ENCODE data around the gene TEAD4. TPM values are rescaled to one million over a fixed set of nuclear protein-coding genes. Genes with fewer than 3 reads are reported as not detected.

Gene TEAD4
- total RNA-seq, 1 donor, result 22.0 TPM

DNA sequence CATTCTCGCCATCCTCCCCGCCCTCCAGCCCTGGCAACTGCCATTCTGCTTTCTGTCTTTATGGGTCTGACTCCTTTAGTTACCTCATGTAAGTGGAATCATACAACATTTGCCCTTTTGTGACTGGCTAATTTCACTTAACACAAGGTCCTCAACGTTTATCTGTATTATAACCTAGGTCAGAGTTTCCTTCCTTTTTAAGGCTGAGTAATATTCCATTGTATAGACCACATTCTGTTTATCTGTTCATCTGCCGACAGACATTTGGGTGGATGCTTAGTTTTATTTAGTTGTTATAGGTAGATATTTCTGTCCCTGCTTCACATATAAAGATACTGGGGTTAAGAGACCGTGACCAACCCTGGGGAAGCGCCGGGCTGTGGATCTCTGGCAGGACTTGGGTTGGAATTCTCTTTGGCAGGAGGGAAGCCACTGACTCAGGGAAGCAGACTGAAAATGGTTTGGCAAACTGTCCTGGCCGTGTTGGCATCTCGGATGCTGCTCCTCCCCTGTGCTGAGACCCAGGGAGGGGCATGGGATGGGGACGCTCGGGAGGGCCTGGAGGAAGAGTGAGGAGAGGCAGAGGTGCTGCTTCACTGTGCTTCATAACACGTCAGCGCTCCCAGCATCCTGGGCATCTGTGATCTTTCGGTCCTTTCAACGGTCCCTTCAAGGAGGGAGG, 38.9 kb downstream of the TEAD4 start:
- TF ChIP-seq, protein P1, sequence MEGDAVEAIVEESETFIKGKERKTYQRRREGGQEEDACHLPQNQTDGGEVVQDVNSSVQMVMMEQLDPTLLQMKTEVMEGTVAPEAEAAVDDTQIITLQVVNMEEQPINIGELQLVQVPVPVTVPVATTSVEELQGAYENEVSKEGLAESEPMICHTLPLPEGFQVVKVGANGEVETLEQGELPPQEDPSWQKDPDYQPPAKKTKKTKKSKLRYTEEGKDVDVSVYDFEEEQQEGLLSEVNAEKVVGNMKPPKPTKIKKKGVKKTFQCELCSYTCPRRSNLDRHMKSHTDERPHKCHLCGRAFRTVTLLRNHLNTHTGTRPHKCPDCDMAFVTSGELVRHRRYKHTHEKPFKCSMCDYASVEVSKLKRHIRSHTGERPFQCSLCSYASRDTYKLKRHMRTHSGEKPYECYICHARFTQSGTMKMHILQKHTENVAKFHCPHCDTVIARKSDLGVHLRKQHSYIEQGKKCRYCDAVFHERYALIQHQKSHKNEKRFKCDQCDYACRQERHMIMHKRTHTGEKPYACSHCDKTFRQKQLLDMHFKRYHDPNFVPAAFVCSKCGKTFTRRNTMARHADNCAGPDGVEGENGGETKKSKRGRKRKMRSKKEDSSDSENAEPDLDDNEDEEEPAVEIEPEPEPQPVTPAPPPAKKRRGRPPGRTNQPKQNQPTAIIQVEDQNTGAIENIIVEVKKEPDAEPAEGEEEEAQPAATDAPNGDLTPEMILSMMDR (IDR thresholded peaks at IDR 0.05; ENCODE audit: insufficient read depth, low read depth, low read length), result no peak
- DNase-seq (ENCODE audit: low read depth), result no peak
- no peak overlapping the region for H3K4me3 ChIP-seq (ENCODE audit: low read depth, low read length)

DNA sequence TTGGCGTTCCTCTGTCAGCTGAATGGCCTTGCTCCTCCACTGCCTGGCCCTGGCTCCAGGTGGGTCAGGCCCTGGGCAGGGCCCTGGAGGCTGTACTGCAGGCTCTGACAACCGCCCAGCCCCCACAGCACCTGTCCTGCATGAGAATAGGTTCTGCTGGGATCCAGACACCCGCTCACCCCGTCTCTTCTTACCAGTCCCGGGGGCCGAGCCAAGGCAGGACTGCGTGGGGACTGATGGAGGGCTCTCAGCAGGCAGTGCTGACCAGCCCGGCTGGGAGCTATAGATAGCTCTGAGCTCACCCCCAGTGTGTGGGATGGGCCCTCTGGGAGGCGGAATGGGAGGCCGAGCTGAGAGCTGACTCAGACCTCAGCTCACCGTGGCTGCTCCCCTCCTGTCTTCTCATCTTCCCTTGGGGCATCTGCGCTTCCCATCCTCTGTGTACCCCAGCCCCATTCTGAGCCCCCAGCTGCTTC, 39.6 kb downstream of the TEAD4 start:
- H3K4me3 ChIP-seq (ENCODE audit: low read depth, low read length), result no peak overlapping the region
- TF ChIP-seq, protein P1 (IDR thresholded peaks at IDR 0.05; ENCODE audit: insufficient read depth, low read depth, low read length), result no peak
- DNase-seq (ENCODE audit: low read depth), result peak; percentile 71

DNA sequence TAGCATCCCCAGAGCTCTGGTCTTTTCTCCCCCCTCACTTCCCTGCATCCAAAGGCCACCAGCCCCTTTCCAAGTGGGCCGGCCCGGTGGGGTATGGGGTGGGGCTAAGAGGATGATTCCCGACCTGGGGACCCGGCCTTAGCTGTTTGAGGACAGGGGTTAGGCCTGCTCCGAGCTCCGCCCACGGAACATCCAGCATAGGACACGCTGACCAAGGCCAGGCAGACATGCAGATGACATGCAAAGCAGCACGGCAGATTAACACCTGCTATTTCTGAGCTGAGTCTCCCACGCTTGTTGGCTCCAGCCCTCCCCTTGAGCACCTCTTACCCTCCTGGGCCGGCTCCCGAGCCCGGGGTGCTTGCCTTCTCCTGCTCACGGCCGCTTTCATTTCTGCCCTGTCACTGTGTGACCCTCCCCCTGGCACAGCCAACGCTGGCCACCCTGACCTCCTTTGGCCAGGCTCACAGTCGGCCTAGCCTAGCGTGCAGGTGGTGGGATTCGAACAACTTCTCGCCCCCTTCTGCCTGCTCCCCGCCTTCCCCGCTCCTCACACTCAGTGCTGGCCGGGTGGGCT, 40.2 kb downstream of the TEAD4 start:
- H3K4me3 ChIP-seq (ENCODE audit: low read depth, low read length), result no peak overlapping the region
- DNase-seq (ENCODE audit: low read depth), result no peak
- TF ChIP-seq, protein P1 (IDR thresholded peaks at IDR 0.05; ENCODE audit: insufficient read depth, low read depth, low read length), result no peak

- no peak overlapping the region for H3K4me3 ChIP-seq (ENCODE audit: low read depth, low read length)
- TF ChIP-seq, protein P1 (IDR thresholded peaks at IDR 0.05; ENCODE audit: insufficient read depth, low read depth, low read length), result peak; percentile 13
- DNase-seq (ENCODE audit: low read depth), result no peak
Measured at GRCh38 chr12:3000548-3001275, 41.5 kb downstream of the TEAD4 start.

DNA sequence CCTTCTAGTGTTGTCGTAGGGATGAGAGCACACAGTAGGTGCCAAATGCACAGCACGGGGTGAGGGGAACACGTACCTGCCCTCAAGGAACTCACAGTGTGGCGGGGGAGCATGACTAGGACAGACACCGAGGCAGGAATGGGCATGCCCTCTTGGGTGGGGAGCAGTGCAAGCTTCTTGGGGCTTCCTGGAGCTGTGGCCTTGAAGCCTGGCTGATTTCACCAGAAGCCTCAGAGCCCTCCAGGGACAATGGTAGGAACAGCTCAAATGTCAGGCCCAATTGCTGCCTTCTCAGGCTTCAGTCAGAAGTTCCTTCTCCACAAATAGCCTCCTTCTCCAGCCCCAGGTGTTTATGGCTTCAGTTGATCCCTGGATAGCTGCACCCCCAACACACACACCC, 43.4 kb downstream of the TEAD4 start:
- no peak overlapping the region for H3K4me3 ChIP-seq (ENCODE audit: low read depth, low read length)
- DNase-seq (ENCODE audit: low read depth), result no peak
- TF ChIP-seq, protein P1 (IDR thresholded peaks at IDR 0.05; ENCODE audit: insufficient read depth, low read depth, low read length), result no peak

GRCh38 chr12:3003357-3003992, 44.3 kb downstream of the TEAD4 start:
- no peak for DNase-seq (ENCODE audit: low read depth)
- H3K4me3 ChIP-seq (ENCODE audit: low read depth, low read length), result no peak overlapping the region
- TF ChIP-seq, protein P1 (IDR thresholded peaks at IDR 0.05; ENCODE audit: insufficient read depth, low read depth, low read length), result no peak

Data from fibroblast of villous mesenchyme (primary cell).